Panc1 (cell line): ENCODE measurements around the gene KCNQ1. TPM values are rescaled to one million over a fixed set of nuclear protein-coding genes. Genes with fewer than 3 reads are reported as not detected.

Experiments used
- ATAC-seq: fragments of 200-7000 bp; cut with Tn5 transposase; 2 replicates; pipeline ENCODE4 v1.9.1; 2020; ENCODE audit warnings: mild to moderate bottlenecking, moderate library complexity
- BruUV-seq: library from RNA; stranded (reverse); fragments of 400-500 nt; replicated peaks from 2 replicates; lab custom pipeline; 2021; lab: Mats Ljungman, UMichigan
- CTCF ChIA-PET: fragments of 300-600 bp; sonication (Branson Sonifier 250); formaldehyde crosslinking; loops from one replicate; lab custom pipeline; 2022; ENCODE audit warnings: antibody characterized with exemption; lab: Charles Lee
- POLR2A ChIA-PET: fragments of 300-600 bp; sonication (Branson Sonifier 250); formaldehyde crosslinking; loops from one replicate; lab custom pipeline; 2022; ENCODE audit warnings: antibody characterized with exemption; lab: Charles Lee
- DNase-seq: peaks from one replicate; pipeline ENCODE4 v3.0.0-alpha.2; 2010; ENCODE audit warnings: low read depth, low spot score
- H3K27ac ChIP-seq: 2 replicates; pipeline ENCODE4 v1.5.1; 2011; ENCODE audit warnings: mild to moderate bottlenecking, low read length, inconsistent platforms
- H3K27me3 ChIP-seq: fragments of 200-500 bp; sonication (Bioruptor generic); 2 replicates; pipeline ENCODE4 v1.6.0; 2014; ENCODE audit warnings: low read length, inconsistent platforms; ENCODE audit not compliant: control insufficient read depth, insufficient read depth
- H3K36me3 ChIP-seq: fragments of 200-500 bp; sonication (Bioruptor generic); 2 replicates; pipeline ENCODE4 v1.5.1; 2014; ENCODE audit warnings: inconsistent platforms, mild to moderate bottlenecking, low read length, moderate library complexity; ENCODE audit not compliant: control insufficient read depth, insufficient read depth
- H3K4me1 ChIP-seq: 2 replicates; pipeline ENCODE4 v1.5.1; 2011; ENCODE audit warnings: inconsistent platforms, mild to moderate bottlenecking, low read length, moderate library complexity; ENCODE audit not compliant: control insufficient read depth, insufficient read depth
- H3K4me3 ChIP-seq, 2 experiments: 2 replicates each; pipeline ENCODE4 v1.5.1; 2011 to 2012; ENCODE audit warnings: low read depth in 2 of 2, low read length in 2 of 2, mild to moderate bottlenecking in 2 of 2, inconsistent platforms in 1 of 2, moderate library complexity in 1 of 2
- H3K9me3 ChIP-seq: fragments of 200-500 bp; sonication (Bioruptor generic); 2 replicates; pipeline ENCODE4 v1.5.1; 2014; ENCODE audit warnings: low read depth, mild to moderate bottlenecking, inconsistent platforms, low read length, moderate library complexity; ENCODE audit not compliant: control insufficient read depth, insufficient read depth
- CTCF ChIP-seq: fragments of 450-650 bp; IDR thresholded peaks from 2 replicates; pipeline ENCODE4 v1.5.1; 2017; ENCODE audit warnings: mild to moderate bottlenecking
- POLR2AphosphoS5 ChIP-seq: IDR thresholded peaks from 2 replicates; pipeline ENCODE4 v1.6.1; 2012; ENCODE audit warnings: mild to moderate bottlenecking, low read depth, low read length, moderate library complexity
- REST ChIP-seq, 2 experiments: IDR thresholded peaks; 2 replicates each; pipeline ENCODE4 v1.6.1; 2011 to 2012; ENCODE audit warnings: low read depth in 2 of 2, control low read depth in 1 of 2, low read length in 1 of 2, mild to moderate bottlenecking in 1 of 2, moderate library complexity in 1 of 2; ENCODE audit not compliant: insufficient read depth in 1 of 2
- SIN3A ChIP-seq: IDR thresholded peaks from 2 replicates; pipeline ENCODE4 v1.6.1; 2012; ENCODE audit warnings: low read depth, mild to moderate bottlenecking, low read length, moderate library complexity, borderline replicate concordance; ENCODE audit not compliant: insufficient read depth
- TCF7L2 ChIP-seq: IDR thresholded peaks from 2 replicates; pipeline ENCODE4 v1.6.1; 2011; ENCODE audit warnings: mild to moderate bottlenecking, low read depth, low read length, inconsistent platforms
- in situ Hi-C: cut with HindIII; loops from 2 replicates; pipeline ENCODE4 v1.10.0; 2016; ENCODE audit warnings: low sequenced_read_pairs, low pct_unique_long_range_greater_than_20kb
- intact Hi-C: fragments of 100-400 bp; cut with micrococcal nuclease; formaldehyde crosslinking; loops from one replicate; pipeline ENCODE4 v1.10.0; 2022; ENCODE audit not compliant: unreplicated experiment
- total RNA-seq: library from RNA; stranded (reverse); gene quantifications from one replicate; pipeline ENCODE4 v1.2.1, GENCODE V29; 2021; ENCODE audit not compliant: unreplicated experiment

Gene KCNQ1
- total RNA-seq, 1 experiment from 2014 or later: 1.0 TPM

GRCh38 chr11:2708757-2709281 lies 264.0 kb downstream of the KCNQ1 start:
- DNase-seq (no peak), ATAC-seq (no peak)
- Histone ChIP-seq H3K27me3 (no peaks in the 10 kb centered on the region), H3K4me3 (no peak overlapping the region), H3K9me3 (no peaks in the 10 kb centered on the region), H3K36me3 (no peaks in the 10 kb centered on the region), H3K4me1 (no peaks in the 10 kb centered on the region), H3K27ac (no peak overlapping the region)
- intact Hi-C loops: no loop called here
- ChIA-PET POLR2A (no interaction called here), CTCF (no interaction called here)
- no TSS peak for BruUV-seq
- no peak for TF ChIP-seq CTCF
- no peak for TF ChIP-seq SIN3A
- no peak for TF ChIP-seq POLR2AphosphoS5
- TF ChIP-seq REST (IDR thresholded peaks at IDR 0.05; ENCODE audit: insufficient read depth in 1 of 2, low read depth in 2 of 2, low read length in 1 of 2): no peak
- TF ChIP-seq TCF7L2: no peak
- in situ Hi-C loops: no loop called here

GRCh38 chr11:2709429-2709828 lies 264.6 kb downstream of the KCNQ1 start:
- POLR2A ChIA-PET: no interaction called here
- no peaks in the 10 kb centered on the region for H3K27me3 ChIP-seq
- intact Hi-C loops (no loop called here), in situ Hi-C loops (no loop called here)
- no peaks in the 10 kb centered on the region for H3K4me1 ChIP-seq
- no peaks in the 10 kb centered on the region for H3K9me3 ChIP-seq
- TF ChIP-seq REST (IDR thresholded peaks at IDR 0.05; ENCODE audit: insufficient read depth in 1 of 2, low read depth in 2 of 2, low read length in 1 of 2): no peak
- ATAC-seq: no peak
- H3K27ac ChIP-seq: no peak overlapping the region
- no peak overlapping the region for H3K4me3 ChIP-seq
- H3K36me3 ChIP-seq: no peaks in the 10 kb centered on the region
- CTCF ChIA-PET: interaction anchor here (0.6 kb wide), 1 partner anchor 1134 kb away, joined by 6 read pairs; no protein-coding TSS in a partner anchor
- no peak for DNase-seq
- BruUV-seq: no TSS peak
